IPS-NIHi11 (cell line): ENCODE measurements around the gene CCDC142.

ENCODE experiments used
- DNase-seq: peaks from one replicate; pipeline ENCODE4 v3.0.0; 2012; ENCODE audit warnings: mixed read lengths, low spot score

CCDC142 gene

GRCh38 chr2:74514368-74515270, 31.8 kb upstream of the CCDC142 start, which contains the start of gene TLX2:
Gene TLX2 (plus strand): TSS chr2:74514450. CDS start chr2:74514807, 357 bp downstream.
- DNase-seq = peak; percentile 55

- DNase-seq = peak; percentile 32
Observed at GRCh38 chr2:74513605-74514367, 31.0 kb upstream of the CCDC142 start.

GRCh38 chr2:74512744-74513604, 30.2 kb upstream of the CCDC142 start:
- DNase-seq = peak; percentile 42

GRCh38 chr2:74511104-74511989, 28.5 kb upstream of the CCDC142 start:
- DNase-seq = no peak

- no peak for DNase-seq
Observed at GRCh38 chr2:74510272-74510671, 27.5 kb upstream of the CCDC142 start.

GRCh38 chr2:74507926-74508520, 25.2 kb upstream of the CCDC142 start:
- DNase-seq = no peak

GRCh38 chr2:74507145-74507925, 24.5 kb upstream of the CCDC142 start, which contains the start of gene PCGF1:
Gene PCGF1 (minus strand): TSS chr2:74507695. CDS start chr2:74507668, 27 bp downstream.
- DNase-seq = peak; percentile 93

- no peak for DNase-seq
Observed at GRCh38 chr2:74505448-74506246, 22.8 kb upstream of the CCDC142 start.

- no peak for DNase-seq
Observed at GRCh38 chr2:74504591-74504990, 21.8 kb upstream of the CCDC142 start.

GRCh38 chr2:74503506-74504475, 21.0 kb upstream of the CCDC142 start:
- DNase-seq = no peak

GRCh38 chr2:74502720-74503505, 20.1 kb upstream of the CCDC142 start:
- DNase-seq = peak; percentile 69

- DNase-seq = no peak
Observed at GRCh38 chr2:74502147-74502719, 19.4 kb upstream of the CCDC142 start.

GRCh38 chr2:74501335-74502071, 18.7 kb upstream of the CCDC142 start:
- DNase-seq = peak; percentile 39

- no peak for DNase-seq
Observed at GRCh38 chr2:74500578-74500946, 17.8 kb upstream of the CCDC142 start.

GRCh38 chr2:74499940-74500577, 17.3 kb upstream of the CCDC142 start:
- DNase-seq = no peak
